Osteoblast (primary cell): ENCODE results near the gene ABCA13. TPM values are rescaled to one million over a fixed set of nuclear protein-coding genes. Genes with fewer than 3 reads are reported as not detected.

Source experiments
- DNase-seq: peaks from one replicate; pipeline ENCODE4 v3.0.0; 2011; ENCODE audit warnings: low spot score, mixed read lengths; ENCODE audit not compliant: insufficient read length; ENCODE audit errors: missing footprints
- H2AFZ ChIP-seq: 2 replicates; pipeline ENCODE4 v1.6.0; 2011; ENCODE audit warnings: mild to moderate bottlenecking, low read length
- H3K27ac ChIP-seq: 2 replicates; pipeline ENCODE4 v1.5.1; 2011; ENCODE audit warnings: mild to moderate bottlenecking, low read depth, low read length, moderate library complexity
- H3K27me3 ChIP-seq: 2 replicates; pipeline ENCODE4 v1.6.0; 2012; ENCODE audit warnings: mild to moderate bottlenecking, control low read depth, inconsistent platforms, low read length, moderate library complexity; ENCODE audit not compliant: insufficient read depth
- H3K36me3 ChIP-seq: 2 replicates; pipeline ENCODE4 v1.5.1; 2011; ENCODE audit warnings: mild to moderate bottlenecking, low read length, control low read depth, moderate library complexity; ENCODE audit not compliant: insufficient read depth
- H3K4me1 ChIP-seq: 2 replicates; pipeline ENCODE4 v1.5.1; 2011; ENCODE audit warnings: mild to moderate bottlenecking, low read length, control low read depth, moderate library complexity; ENCODE audit not compliant: insufficient read depth
- H3K4me2 ChIP-seq: 2 replicates; pipeline ENCODE4 v1.6.0; 2011; ENCODE audit warnings: mild to moderate bottlenecking, low read length; ENCODE audit not compliant: insufficient read depth
- H3K4me3 ChIP-seq: fragments of 200-600 bp; sonication (generic); 3 replicates; pipeline ENCODE4 v1.5.1; 2012; ENCODE audit warnings: mild to moderate bottlenecking, low read length, inconsistent platforms; ENCODE audit not compliant: insufficient read depth
- H3K79me2 ChIP-seq: 2 replicates; pipeline ENCODE4 v1.6.0; 2012; ENCODE audit warnings: mild to moderate bottlenecking, low read length, control low read depth, inconsistent platforms; ENCODE audit not compliant: insufficient read depth
- H3K9me3 ChIP-seq: 2 replicates; pipeline ENCODE4 v1.5.1; 2011; ENCODE audit warnings: low read depth, low read length, control low read depth
- H4K20me1 ChIP-seq: 2 replicates; pipeline ENCODE4 v1.6.0; 2012; ENCODE audit warnings: mild to moderate bottlenecking, low read length, control low read depth; ENCODE audit not compliant: insufficient read depth
- total RNA-seq: library from RNA; depleted of rRNA; stranded (reverse); fragments of >200 nt; gene quantifications from 2 replicates; pipeline ENCODE4 v1.2.3, GENCODE V29; 2012
- TF ChIP-seq, protein P1 (sequence below): IDR thresholded peaks from 2 replicates; pipeline ENCODE4 v1.5.1; 2011; ENCODE audit warnings: mild to moderate bottlenecking, low read depth, low read length, moderate library complexity; ENCODE audit errors: extremely low read depth

Gene ABCA13
- total RNA-seq, 1 donor, result 3.6 TPM

DNA sequence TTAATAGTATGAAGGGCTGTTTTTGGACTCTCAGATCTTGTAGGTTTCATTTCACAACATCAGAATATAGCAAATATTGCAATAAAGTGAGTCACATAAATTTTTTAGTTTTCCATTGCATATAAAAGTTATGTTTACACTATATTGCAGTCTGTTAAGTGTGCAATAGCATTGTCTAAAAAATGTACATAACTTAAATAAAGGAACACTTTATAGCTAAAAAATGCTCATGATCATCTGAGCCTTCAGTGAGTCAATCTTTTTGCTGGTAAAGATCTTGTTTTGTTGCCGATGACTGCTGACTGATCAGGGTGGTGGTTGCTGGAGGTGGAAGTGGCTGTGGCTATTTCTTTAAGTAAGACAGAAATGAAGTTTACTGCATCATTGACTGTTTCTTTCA, 42.0 kb downstream of the ABCA13 start:
- H3K4me3 ChIP-seq, result no peak overlapping the region
- no peaks in the 10 kb centered on the region for H3K9me3 ChIP-seq
- no peak overlapping the region for H3K4me2 ChIP-seq
- H3K4me1 ChIP-seq, result no peaks in the 10 kb centered on the region
- H3K27me3 ChIP-seq, result no peaks in the 10 kb centered on the region
- no peaks in the 10 kb centered on the region for H3K36me3 ChIP-seq
- TF ChIP-seq, protein P1, sequence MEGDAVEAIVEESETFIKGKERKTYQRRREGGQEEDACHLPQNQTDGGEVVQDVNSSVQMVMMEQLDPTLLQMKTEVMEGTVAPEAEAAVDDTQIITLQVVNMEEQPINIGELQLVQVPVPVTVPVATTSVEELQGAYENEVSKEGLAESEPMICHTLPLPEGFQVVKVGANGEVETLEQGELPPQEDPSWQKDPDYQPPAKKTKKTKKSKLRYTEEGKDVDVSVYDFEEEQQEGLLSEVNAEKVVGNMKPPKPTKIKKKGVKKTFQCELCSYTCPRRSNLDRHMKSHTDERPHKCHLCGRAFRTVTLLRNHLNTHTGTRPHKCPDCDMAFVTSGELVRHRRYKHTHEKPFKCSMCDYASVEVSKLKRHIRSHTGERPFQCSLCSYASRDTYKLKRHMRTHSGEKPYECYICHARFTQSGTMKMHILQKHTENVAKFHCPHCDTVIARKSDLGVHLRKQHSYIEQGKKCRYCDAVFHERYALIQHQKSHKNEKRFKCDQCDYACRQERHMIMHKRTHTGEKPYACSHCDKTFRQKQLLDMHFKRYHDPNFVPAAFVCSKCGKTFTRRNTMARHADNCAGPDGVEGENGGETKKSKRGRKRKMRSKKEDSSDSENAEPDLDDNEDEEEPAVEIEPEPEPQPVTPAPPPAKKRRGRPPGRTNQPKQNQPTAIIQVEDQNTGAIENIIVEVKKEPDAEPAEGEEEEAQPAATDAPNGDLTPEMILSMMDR, result no peak
- peak overlapping the region; percentile 39 for H2AFZ ChIP-seq
- no peaks in the 10 kb centered on the region for H3K79me2 ChIP-seq
- no peaks in the 10 kb centered on the region for H4K20me1 ChIP-seq
- no peak for DNase-seq
- H3K27ac ChIP-seq, result no peak overlapping the region

DNA sequence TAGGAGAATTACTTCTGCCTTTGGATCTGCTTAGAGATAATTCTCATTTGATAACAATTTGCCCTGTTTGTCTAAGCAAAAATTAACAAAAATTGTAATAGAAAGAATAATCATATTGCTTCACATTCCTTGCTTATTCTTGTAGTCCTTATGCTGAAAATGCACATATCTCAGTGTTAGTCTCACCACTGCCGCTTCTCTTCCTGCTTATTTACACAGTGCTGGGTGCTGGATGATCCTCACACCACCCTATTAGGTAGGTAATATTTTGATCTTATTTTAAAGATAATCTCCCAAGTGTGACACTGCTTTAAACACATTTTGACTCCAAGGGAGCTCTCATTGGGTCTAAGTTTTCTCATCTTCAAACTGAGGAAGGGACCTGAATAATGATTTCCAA, 46.0 kb downstream of the ABCA13 start:
- Histone ChIP-seq H3K9me3 (no peaks in the 10 kb centered on the region), H3K36me3 (no peaks in the 10 kb centered on the region), H3K79me2 (no peaks in the 10 kb centered on the region), H3K27ac (no peak overlapping the region), H3K4me3 (no peak overlapping the region), H2AFZ (no peak overlapping the region), H3K27me3 (no peaks in the 10 kb centered on the region), H4K20me1 (no peaks in the 10 kb centered on the region), H3K4me1 (no peaks in the 10 kb centered on the region), H3K4me2 (no peak overlapping the region)
- TF ChIP-seq, protein P1, result no peak
- no peak for DNase-seq

DNA sequence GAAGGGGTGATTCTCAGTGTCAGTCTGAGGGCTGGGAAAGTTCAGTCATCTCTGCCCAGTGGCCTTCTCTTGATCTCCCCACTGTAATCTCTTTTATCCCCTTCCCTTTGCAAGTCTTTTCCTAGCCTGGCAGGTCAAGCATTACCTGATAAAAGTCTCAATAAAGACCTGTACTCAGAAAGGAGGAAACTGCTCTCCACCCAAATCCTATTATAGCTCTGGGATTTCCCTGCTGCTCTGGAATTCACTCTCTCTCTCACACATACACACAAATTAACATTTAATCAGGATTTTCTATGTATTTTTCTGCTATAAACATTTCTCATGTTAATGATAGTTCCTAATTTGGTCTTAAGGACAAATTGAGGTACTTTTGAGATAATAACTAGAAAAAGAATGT, 46.5 kb downstream of the ABCA13 start:
- Histone ChIP-seq H2AFZ (no peak overlapping the region), H4K20me1 (no peaks in the 10 kb centered on the region), H3K27me3 (no peaks in the 10 kb centered on the region), H3K36me3 (no peaks in the 10 kb centered on the region), H3K4me2 (no peak overlapping the region), H3K4me1 (no peaks in the 10 kb centered on the region), H3K27ac (no peak overlapping the region), H3K4me3 (no peak overlapping the region), H3K79me2 (no peaks in the 10 kb centered on the region), H3K9me3 (no peaks in the 10 kb centered on the region)
- TF ChIP-seq, protein P1, result no peak
- DNase-seq, result no peak

DNA sequence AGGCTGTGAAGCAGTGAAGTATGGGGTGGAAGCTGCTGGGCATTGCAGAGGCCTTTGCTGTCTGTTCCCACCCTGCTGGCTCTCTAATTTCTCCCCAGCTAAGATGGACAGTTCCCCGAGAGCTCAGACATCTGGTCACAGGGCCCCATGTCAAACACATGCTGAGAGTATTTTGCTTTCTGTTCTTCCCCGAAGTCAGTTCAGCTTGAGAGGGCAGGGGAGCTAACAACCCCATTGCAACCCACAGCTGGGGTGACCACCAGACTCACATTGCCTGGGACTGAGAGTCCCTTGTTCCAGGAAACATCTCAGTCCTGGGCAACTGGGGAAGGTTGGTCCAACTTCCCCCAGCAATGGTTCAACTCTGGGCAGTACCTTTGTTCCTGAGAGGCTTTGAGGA, 52.8 kb downstream of the ABCA13 start:
- H3K4me3 ChIP-seq, result no peak overlapping the region
- peaks cover 5% of the 10 kb centered on the region for H3K27me3 ChIP-seq
- DNase-seq, result no peak
- no peak overlapping the region for H3K27ac ChIP-seq
- no peaks in the 10 kb centered on the region for H3K36me3 ChIP-seq
- H2AFZ ChIP-seq, result no peak overlapping the region
- no peaks in the 10 kb centered on the region for H4K20me1 ChIP-seq
- H3K4me2 ChIP-seq, result no peak overlapping the region
- TF ChIP-seq, protein P1, result no peak
- no peaks in the 10 kb centered on the region for H3K9me3 ChIP-seq
- H3K4me1 ChIP-seq, result no peaks in the 10 kb centered on the region
- H3K79me2 ChIP-seq, result no peaks in the 10 kb centered on the region
